GM12875 (cell line): ENCODE results near the gene NAA10.

Experiments
- H3K4me3 ChIP-seq: one replicate; pipeline ENCODE4 v1.5.1; 2011; ENCODE audit warnings: low read depth, low read length, control low read depth
- CTCF ChIP-seq: IDR thresholded peaks from 2 replicates; pipeline ENCODE4 v1.5.1; 2011; ENCODE audit warnings: low read depth, mild to moderate bottlenecking, control low read depth, inconsistent platforms, low read length, moderate library complexity, borderline replicate concordance; ENCODE audit not compliant: insufficient read depth

The NAA10 gene

GRCh38 chrX:153913701-153914100 lies 21.1 kb downstream of the NAA10 start:
- TF ChIP-seq CTCF: no peak
- no peak overlapping the region for H3K4me3 ChIP-seq

GRCh38 chrX:153913211-153913610 lies 21.6 kb downstream of the NAA10 start:
- no peak for TF ChIP-seq CTCF
- H3K4me3 ChIP-seq: no peak overlapping the region

- H3K4me3 ChIP-seq: no peak overlapping the region
- TF ChIP-seq CTCF: no peak
Observed at GRCh38 chrX:153911798-153912197, 23.0 kb downstream of the NAA10 start.

- TF ChIP-seq CTCF: no peak
- no peak overlapping the region for H3K4me3 ChIP-seq
Observed at GRCh38 chrX:153910446-153910845, 24.4 kb downstream of the NAA10 start.

GRCh38 chrX:153909980-153910360 lies 24.9 kb downstream of the NAA10 start:
- H3K4me3 ChIP-seq: no peak overlapping the region
- no peak for TF ChIP-seq CTCF

GRCh38 chrX:153909024-153909979 lies 25.5 kb downstream of the NAA10 start:
- H3K4me3 ChIP-seq: no peak overlapping the region
- TF ChIP-seq CTCF: no peak
